Stimulated activated CD4-positive, alpha-beta T cell treated with anti-CD3 and anti-CD28 coated beads, Interleukin-15, amount 100 ng/mL, for 1 hour (primary cell): ENCODE results near the gene OR8D1.
"Not testable (repeated sequence)": the region's sequence is repeated elsewhere in the genome, so short reads cannot be mapped to it uniquely, and the experiment has no call there.

ENCODE experiments used
- DNase-seq, 2 donors: peaks; one replicate each; pipeline ENCODE4 v3.0.0-alpha.2; 2020; ENCODE audit warnings: low read depth in 1 of 2, low spot score in 1 of 2

OR8D1 gene

DNA sequence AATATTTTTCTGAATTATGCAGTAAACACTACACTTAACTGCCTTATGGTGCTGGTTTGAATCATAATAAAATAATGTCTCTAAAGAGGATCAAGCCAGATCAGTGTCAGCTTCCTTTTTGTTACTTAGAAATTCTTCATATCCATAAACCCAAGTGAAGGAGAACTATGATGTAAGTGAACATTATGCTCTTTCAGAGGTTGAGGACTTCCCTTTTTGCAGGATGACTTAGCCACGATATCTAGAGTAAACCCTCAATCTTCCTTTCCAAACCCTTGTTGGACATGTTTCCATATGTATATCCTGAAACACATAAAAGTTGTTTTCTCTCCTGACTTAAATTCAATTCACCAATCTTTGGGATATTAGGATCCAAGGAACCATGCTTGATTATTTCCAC, 19.1 kb downstream of the OR8D1 start:
- DNase-seq: no peak

GRCh38 chr11:124285610-124286344, 28.0 kb downstream of the OR8D1 start:
- DNase-seq: no peak

- DNase-seq: no peak
Measured at GRCh38 chr11:124278261-124278660, 35.5 kb downstream of the OR8D1 start.

GRCh38 chr11:124277804-124278203, 35.9 kb downstream of the OR8D1 start:
- no peak for DNase-seq

- DNase-seq: no peak
Measured at GRCh38 chr11:124277207-124277606, 36.5 kb downstream of the OR8D1 start.

- DNase-seq: no peak
Measured at GRCh38 chr11:124276081-124276480, 37.7 kb downstream of the OR8D1 start.

DNA sequence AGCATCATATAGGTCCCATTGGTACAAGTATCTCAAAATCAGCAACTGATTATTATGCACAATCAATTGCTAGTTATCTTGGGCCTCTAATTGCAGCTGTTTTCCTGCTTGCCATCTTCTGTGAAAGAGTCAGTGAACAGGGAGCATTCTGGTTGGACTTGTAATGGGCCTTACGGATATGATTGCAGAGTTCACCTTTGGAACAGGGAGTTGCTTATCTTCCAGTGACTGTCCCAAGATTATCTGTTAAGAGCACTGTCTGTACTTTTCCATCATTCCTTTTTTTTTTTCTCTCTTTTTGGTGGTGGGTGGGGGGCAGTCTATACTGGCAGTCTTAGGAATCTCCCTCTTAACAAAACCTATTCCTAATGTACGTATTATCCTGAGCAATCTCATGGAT, 39.7 kb downstream of the OR8D1 start:
- DNase-seq: no peak

- DNase-seq: not testable (repeated sequence)
Measured at GRCh38 chr11:124270886-124271285, 42.9 kb downstream of the OR8D1 start.

DNA sequence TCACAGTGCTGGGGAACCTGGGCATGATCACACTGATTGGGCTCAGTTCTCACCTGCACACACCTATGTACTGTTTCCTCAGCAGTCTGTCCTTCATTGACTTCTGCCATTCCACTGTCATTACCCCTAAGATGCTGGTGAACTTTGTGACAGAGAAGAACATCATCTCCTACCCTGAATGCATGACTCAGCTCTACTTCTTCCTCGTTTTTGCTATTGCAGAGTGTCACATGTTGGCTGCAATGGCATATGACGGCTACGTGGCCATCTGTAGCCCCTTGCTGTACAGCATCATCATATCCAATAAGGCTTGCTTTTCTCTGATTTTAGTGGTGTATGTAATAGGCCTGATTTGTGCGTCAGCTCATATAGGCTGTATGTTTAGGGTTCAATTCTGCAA, 48.7 kb downstream of the OR8D1 start:
- DNase-seq: not testable (repeated sequence)

- no peak for DNase-seq
Measured at GRCh38 chr11:124256076-124256475, 57.7 kb downstream of the OR8D1 start, which contains the start of gene OR8G5. TSS of gene OR8G5 (plus strand) at chr11:124256376. CDS start at chr11:124264932, 8,556 bp downstream.
